ENCODE measurements around the gene NATD1.

NATD1 gene

GRCh38 chr17:21286909-21287702, 33.9 kb upstream of the NATD1 start:
- no peak for TF ChIP-seq Cebpa-rat (IDR thresholded peaks at IDR 0.05)
- Histone ChIP-seq H4K20me1 (peaks cover 54 to 83% (median 70%) of the 10 kb centered on the region in 11 experiments), H3K27ac (peak overlapping the region; percentile 84 to 99 (median 95)), H3K9ac (peak overlapping the region; percentile 79 to 95 (median 86)), H3K4me2 (peak overlapping the region; percentile 95 to 100 (median 100)), H3K27me3 (peaks cover 9 to 19% (median 15%) of the 10 kb centered on the region in 11 experiments; a peak in 20 of 22 replicates), H3K4me1 (peaks cover 58 to 76% (median 70%) of the 10 kb centered on the region in 10 experiments), H3K36me3 (peaks cover 7 to 25% (median 14%) of the 10 kb centered on the region in 11 experiments; a peak in 20 of 22 replicates), H3K9me3 (replicated peaks in 1 of 11) (no peaks in the 10 kb centered on the region), H3K4me3 (peak overlapping the region; percentile 84 to 99 (median 92))

GRCh38 chr17:21286066-21286770, 33.0 kb upstream of the NATD1 start:
- H3K4me3 ChIP-seq, result peak overlapping the region; percentile 84 to 99 (median 92)
- peak overlapping the region; percentile 79 to 95 (median 86) for H3K9ac ChIP-seq
- H3K4me2 ChIP-seq, result peak overlapping the region; percentile 95 to 100 (median 100)
- peak overlapping the region; percentile 84 to 99 (median 95) for H3K27ac ChIP-seq
- peaks cover 53 to 77% (median 68%) of the 10 kb centered on the region in 10 experiments for H3K4me1 ChIP-seq
- H3K9me3 ChIP-seq (replicated peaks in 1 of 11), result no peaks in the 10 kb centered on the region
- TF ChIP-seq Cebpa-rat (IDR thresholded peaks at IDR 0.05), result peak in 3 of 11 experiments; percentile 7 to 50 (median 48); a peak in 5 of 22 replicates
- peaks cover 9 to 19% (median 15%) of the 10 kb centered on the region in 11 experiments; a peak in 20 of 22 replicates for H3K27me3 ChIP-seq
- peaks cover 45 to 74% (median 61%) of the 10 kb centered on the region in 11 experiments; a peak in 21 of 22 replicates for H4K20me1 ChIP-seq
- H3K36me3 ChIP-seq, result peaks cover under 1 to 17% (median 5%) of the 10 kb centered on the region in 11 experiments; a peak in 17 of 22 replicates

DNA sequence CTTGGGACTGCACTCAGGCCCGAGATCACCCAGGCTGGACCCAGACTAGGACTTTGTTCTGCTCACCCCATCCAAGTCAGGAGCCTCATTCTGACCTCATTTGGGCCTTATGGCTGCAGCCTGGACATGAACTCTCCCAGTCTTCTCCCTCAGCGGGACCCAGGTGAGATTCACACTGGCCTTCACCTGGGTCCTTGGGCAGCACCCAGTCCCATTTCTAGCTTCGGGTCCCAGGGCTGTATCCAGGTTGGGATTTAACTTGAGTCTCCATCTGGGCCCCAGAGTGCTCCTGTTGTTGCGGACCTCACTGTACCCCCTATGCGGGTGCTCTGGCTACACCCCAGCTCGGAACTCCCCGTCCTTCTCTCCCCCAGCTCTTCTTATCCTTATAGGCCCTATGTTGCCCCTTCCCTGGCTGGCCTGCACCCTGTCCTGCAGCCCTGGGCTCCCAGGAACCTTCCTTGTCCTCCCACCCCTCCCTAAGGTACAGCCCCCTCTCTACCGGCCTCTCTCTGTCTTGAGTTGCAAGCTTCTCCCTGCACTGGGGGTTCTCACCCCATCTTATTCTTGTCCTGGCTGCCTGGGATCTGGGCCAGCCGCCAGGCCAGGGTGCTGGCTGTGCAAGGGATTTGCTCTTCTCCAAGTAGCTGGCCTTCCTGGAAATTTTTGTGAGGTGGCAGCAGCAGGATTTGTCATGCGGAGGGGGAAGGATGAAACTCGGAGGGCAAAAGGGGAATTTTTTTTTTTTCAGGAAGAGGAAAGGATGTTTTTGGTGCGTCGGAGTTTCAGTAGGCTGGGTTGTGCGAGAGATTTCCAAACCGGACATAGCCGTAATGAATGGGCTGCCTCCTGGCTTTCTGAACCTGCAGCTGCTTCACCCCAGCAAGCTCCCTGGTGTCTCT, 32.2 kb upstream of the NATD1 start:
- Histone ChIP-seq H3K9ac (peak overlapping the region; percentile 79 to 95 (median 86)), H3K27ac (peak overlapping the region; percentile 84 to 99 (median 95)), H3K36me3 (peaks cover 0 to 9% (median 4%) of the 10 kb centered on the region in 11 experiments; a peak in 5 of 22 replicates), H4K20me1 (peaks cover 37 to 66% (median 53%) of the 10 kb centered on the region in 11 experiments; a peak in 21 of 22 replicates), H3K9me3 (replicated peaks in 1 of 11) (no peaks in the 10 kb centered on the region), H3K4me1 (peaks cover 47 to 79% (median 68%) of the 10 kb centered on the region in 10 experiments), H3K4me2 (peak overlapping the region; percentile 95 to 100 (median 100)), H3K27me3 (peaks cover 9 to 19% (median 15%) of the 10 kb centered on the region in 11 experiments; a peak in 20 of 22 replicates), H3K4me3 (peak overlapping the region; percentile 84 to 99 (median 92))
- no peak for TF ChIP-seq Cebpa-rat (IDR thresholded peaks at IDR 0.05)

GRCh38 chr17:21284319-21285163, 31.3 kb upstream of the NATD1 start, which contains the start of gene MAP2K3:
MAP2K3 (plus strand) TSS chr17:21284711; CDS start chr17:21284921, 210 bp downstream.
- Histone ChIP-seq H3K4me2 (peak within 1 kb of the TSS; percentile 95 to 100 (median 100)), H3K4me1 (peaks cover 46 to 78% (median 65%) of the 10 kb centered on the region in 10 experiments), H3K9ac (peak within 1 kb of the TSS; percentile 79 to 95 (median 86)), H3K4me3 (peak within 1 kb of the TSS; percentile 84 to 99 (median 92)), H3K27ac (peak within 1 kb of the TSS; percentile 49 to 99 (median 95)), H4K20me1 (peaks cover 28 to 58% (median 44%) of the 10 kb centered on the region in 11 experiments; a peak in 20 of 22 replicates), H3K9me3 (replicated peaks in 1 of 11) (no peaks in the 10 kb centered on the region), H3K36me3 (no peaks in the 10 kb centered on the region; a peak in 3 of 22 replicates), H3K27me3 (peaks cover 9 to 19% (median 15%) of the 10 kb centered on the region in 11 experiments; a peak in 20 of 22 replicates)
- TF ChIP-seq Cebpa-rat (IDR thresholded peaks at IDR 0.05), result no peak

- peak overlapping the region in 3 of 11 experiments; percentile 29 to 91 (median 45); a peak in 4 of 22 replicates for H3K27ac ChIP-seq
- peak overlapping the region; percentile 78 to 100 (median 91) for H3K4me2 ChIP-seq
- no peak for TF ChIP-seq Cebpa-rat (IDR thresholded peaks at IDR 0.05)
- H4K20me1 ChIP-seq, result peaks cover 21 to 49% (median 36%) of the 10 kb centered on the region in 11 experiments; a peak in 20 of 22 replicates
- H3K9me3 ChIP-seq (replicated peaks in 1 of 11), result no peaks in the 10 kb centered on the region
- H3K4me3 ChIP-seq, result peak overlapping the region; percentile 84 to 99 (median 92)
- peak overlapping the region; percentile 36 to 95 (median 86); a peak in 21 of 22 replicates for H3K9ac ChIP-seq
- peaks cover 46 to 78% (median 65%) of the 10 kb centered on the region in 10 experiments for H3K4me1 ChIP-seq
- H3K27me3 ChIP-seq, result peaks cover 9 to 19% (median 15%) of the 10 kb centered on the region in 11 experiments; a peak in 20 of 22 replicates
- H3K36me3 ChIP-seq, result no peaks in the 10 kb centered on the region; a peak in 1 of 22 replicates
Observed at GRCh38 chr17:21283482-21284318, 30.5 kb upstream of the NATD1 start.

GRCh38 chr17:21282850-21283249, 29.6 kb upstream of the NATD1 start:
- Histone ChIP-seq H3K27ac (no peak overlapping the region), H3K36me3 (no peaks in the 10 kb centered on the region; a peak in 1 of 22 replicates), H3K9me3 (replicated peaks in 1 of 11) (no peaks in the 10 kb centered on the region), H3K4me1 (peaks cover 48 to 79% (median 66%) of the 10 kb centered on the region in 10 experiments), H3K4me3 (no peak overlapping the region), H4K20me1 (peaks cover 20 to 42% (median 31%) of the 10 kb centered on the region in 11 experiments; a peak in 20 of 22 replicates), H3K9ac (peak overlapping the region in 1 of 11 experiments; percentile 21; a peak in 1 of 22 replicates), H3K4me2 (peak overlapping the region; percentile 15 to 100 (median 78); a peak in 12 of 22 replicates), H3K27me3 (peaks cover 9 to 19% (median 15%) of the 10 kb centered on the region in 11 experiments; a peak in 20 of 22 replicates)
- no peak for TF ChIP-seq Cebpa-rat (IDR thresholded peaks at IDR 0.05)

Measured in BLaER1 treated with 17β-estradiol and CSF1 and Interleukin-3, amounts not matched to agents 10 nM and 100 nM (cell line).